Renal pelvis (tissue), 12 donors: ENCODE measurements around the gene FAT4. TPM values are rescaled to one million over a fixed set of nuclear protein-coding genes. Genes with fewer than 3 reads are reported as not detected.

Source experiments
- DNase-seq: peaks from one replicate; pipeline ENCODE4 v3.0.0-alpha.2; 2013
- long read RNA-seq, 16 experiments: transcript quantifications; one replicate each; lab custom pipeline, GENCODE V29; 2026
- polyA plus RNA-seq, 3 donors: library from polyadenylated mRNA; unstranded; fragments of 120-200 nt; gene quantifications; one replicate each; pipeline ENCODE4 v1.2.1, GENCODE V29; 2013; ENCODE audit not compliant: insufficient read length in 3 of 3

The FAT4 gene, protein sequence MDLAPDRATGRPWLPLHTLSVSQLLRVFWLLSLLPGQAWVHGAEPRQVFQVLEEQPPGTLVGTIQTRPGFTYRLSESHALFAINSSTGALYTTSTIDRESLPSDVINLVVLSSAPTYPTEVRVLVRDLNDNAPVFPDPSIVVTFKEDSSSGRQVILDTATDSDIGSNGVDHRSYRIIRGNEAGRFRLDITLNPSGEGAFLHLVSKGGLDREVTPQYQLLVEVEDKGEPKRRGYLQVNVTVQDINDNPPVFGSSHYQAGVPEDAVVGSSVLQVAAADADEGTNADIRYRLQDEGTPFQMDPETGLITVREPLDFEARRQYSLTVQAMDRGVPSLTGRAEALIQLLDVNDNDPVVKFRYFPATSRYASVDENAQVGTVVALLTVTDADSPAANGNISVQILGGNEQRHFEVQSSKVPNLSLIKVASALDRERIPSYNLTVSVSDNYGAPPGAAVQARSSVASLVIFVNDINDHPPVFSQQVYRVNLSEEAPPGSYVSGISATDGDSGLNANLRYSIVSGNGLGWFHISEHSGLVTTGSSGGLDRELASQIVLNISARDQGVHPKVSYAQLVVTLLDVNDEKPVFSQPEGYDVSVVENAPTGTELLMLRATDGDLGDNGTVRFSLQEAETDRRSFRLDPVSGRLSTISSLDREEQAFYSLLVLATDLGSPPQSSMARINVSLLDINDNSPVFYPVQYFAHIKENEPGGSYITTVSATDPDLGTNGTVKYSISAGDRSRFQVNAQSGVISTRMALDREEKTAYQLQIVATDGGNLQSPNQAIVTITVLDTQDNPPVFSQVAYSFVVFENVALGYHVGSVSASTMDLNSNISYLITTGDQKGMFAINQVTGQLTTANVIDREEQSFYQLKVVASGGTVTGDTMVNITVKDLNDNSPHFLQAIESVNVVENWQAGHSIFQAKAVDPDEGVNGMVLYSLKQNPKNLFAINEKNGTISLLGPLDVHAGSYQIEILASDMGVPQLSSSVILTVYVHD (N-terminal part only)
- 10 to 100 TPM; 28.4 to 30.9 (median 30.0) TPM for polyA plus RNA-seq
- long read RNA-seq, donor 1 = 0 reads
- long read RNA-seq, donor 2, partial matches to known transcripts = 6 of 6 reads
- long read RNA-seq, donor 2, other reads (novel, unspliced or antisense) = 0 of 6 reads
- long read RNA-seq, donor 3 = 0 reads
- long read RNA-seq, donor 4, partial matches to known transcripts = 0 of 1 reads
- long read RNA-seq, donor 4, other reads (novel, unspliced or antisense) = 0 of 1 reads
- long read RNA-seq, donor 5, partial matches to known transcripts = 7 of 7 reads
- long read RNA-seq, donor 5, other reads (novel, unspliced or antisense) = 0 of 7 reads
- long read RNA-seq, donor 6, partial matches to known transcripts = 33 of 33 reads
- long read RNA-seq, donor 6, other reads (novel, unspliced or antisense) = 0 of 33 reads
- long read RNA-seq, donor 7 = 0 reads
- long read RNA-seq, donor 8, partial matches to known transcripts = 6 of 6 reads
- long read RNA-seq, donor 8, other reads (novel, unspliced or antisense) = 0 of 6 reads
- long read RNA-seq, donor 9, partial matches to known transcripts = 13 of 13 reads
- long read RNA-seq, donor 9, other reads (novel, unspliced or antisense) = 0 of 13 reads
- long read RNA-seq, donor 10, partial matches to known transcripts = 10 of 10 reads
- long read RNA-seq, donor 10, other reads (novel, unspliced or antisense) = 0 of 10 reads
- long read RNA-seq, donor 11 = 0 reads
- long read RNA-seq, donor 12, partial matches to known transcripts = 16 of 16 reads
- long read RNA-seq, donor 12, other reads (novel, unspliced or antisense) = 0 of 16 reads
- long read RNA-seq, donor 13 = 0 reads
- long read RNA-seq, donor 14, partial matches to known transcripts = 18 of 19 reads
- long read RNA-seq, donor 14, other reads (novel, unspliced or antisense) = 0 of 19 reads
- long read RNA-seq, donor 15, partial matches to known transcripts = 28 of 28 reads
- long read RNA-seq, donor 15, other reads (novel, unspliced or antisense) = 0 of 28 reads
- long read RNA-seq, donor 16, partial matches to known transcripts = 37 of 37 reads
- long read RNA-seq, donor 16, other reads (novel, unspliced or antisense) = 0 of 37 reads

DNA sequence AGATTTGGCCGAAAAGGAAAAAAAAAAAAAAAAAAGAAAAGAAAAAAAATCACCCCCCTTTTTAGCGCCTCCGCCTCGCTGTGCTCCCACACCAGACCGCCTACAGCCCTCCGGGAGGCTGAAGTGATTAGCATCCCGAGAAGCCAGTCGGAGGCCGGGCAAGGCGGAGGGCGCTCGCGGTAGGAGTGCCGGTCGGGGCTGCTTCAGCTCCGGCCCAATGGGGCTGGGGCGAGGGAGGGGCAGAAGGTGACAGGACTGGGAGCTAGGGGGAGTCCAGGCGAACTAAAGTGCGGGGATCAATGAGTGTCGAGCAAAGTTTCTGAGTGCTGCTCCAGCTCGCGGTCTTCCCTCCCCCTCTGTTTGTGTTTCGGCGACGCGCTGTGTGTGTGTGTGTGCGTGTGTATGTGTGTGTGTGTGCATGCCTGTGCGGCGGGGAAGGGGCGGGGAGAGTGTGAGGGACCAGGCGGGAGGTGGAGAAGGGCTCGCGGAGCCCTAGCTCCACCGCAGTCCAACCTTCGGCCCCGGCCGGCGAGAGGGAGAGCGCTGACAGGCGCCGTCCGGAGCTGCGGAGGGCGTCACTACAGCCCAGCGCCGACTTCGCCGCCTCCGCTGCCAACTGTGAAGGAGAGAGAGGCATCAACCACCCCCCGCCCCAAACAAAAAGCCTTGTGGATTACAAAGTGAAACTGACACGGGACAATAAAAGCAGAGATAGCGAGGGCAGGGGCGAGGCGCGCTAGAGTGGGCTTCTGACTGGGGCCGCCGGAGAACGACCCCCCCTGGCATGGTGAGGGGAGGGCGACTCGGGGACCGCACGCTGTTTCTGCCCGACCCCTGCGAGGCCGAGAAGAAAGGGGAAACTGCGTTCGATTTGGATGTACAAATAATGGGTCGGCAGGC lies at the start of gene FAT4:
Gene FAT4, plus strand, starts transcription at position 280 of the 900 bp plus-strand sequence. CDS start 1,457 bp downstream, outside the sequence.
- DNase-seq = peak; percentile 96

GRCh38 chr4:125265846-125266245 lies 48.9 kb upstream of the FAT4 start:
- DNase-seq = no peak

DNA sequence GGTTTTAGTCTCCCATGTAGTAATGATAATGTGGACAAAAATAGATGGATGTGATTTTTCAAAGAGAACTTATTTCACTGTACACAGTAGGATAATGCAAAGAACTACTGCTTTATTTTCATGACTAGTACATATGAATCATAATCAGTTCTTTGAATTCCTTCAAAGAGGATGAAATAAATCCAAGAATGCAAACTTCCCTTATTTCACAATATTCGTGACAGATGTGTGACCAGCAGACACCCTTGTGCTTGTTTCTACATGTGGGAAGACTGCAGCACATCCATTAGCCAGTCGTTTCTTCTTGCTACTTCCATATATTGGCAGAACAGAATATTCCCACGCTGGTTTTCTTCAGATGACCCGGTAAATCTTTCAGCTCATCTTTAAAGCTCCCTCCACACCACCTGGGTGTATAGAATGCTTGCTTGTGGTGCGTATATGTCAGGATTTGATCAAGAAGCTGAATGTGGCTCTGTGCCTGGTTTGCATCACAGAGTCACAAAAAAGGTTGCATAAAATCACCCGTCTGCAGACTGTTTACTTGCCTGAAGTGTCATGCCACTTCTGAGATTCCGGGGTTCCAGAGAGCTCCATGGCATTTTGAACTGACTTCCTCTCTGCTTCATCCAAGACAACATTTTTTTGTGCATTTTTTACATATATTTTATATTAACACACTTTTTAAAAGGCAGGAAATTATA lies 47.7 kb upstream of the FAT4 start:
- DNase-seq = no peak

DNA sequence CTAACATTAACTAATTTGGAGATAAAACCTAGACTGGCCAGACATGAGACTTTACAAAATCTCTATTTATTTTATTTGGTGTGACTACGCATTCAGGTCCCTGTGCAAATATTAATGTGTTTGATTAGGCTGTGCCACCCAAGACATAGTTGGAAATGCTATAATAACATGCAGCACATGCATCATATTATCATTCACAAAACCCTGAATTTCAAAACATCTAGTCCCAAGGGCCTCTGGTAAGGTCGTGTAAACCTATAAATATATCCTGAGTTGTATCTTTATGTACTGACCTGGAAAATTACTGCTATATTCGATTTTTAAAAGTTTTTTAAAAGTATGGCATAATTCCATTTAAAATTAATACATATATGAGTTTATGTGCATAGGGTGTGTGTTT lies 47.1 kb upstream of the FAT4 start:
- no peak for DNase-seq

DNA sequence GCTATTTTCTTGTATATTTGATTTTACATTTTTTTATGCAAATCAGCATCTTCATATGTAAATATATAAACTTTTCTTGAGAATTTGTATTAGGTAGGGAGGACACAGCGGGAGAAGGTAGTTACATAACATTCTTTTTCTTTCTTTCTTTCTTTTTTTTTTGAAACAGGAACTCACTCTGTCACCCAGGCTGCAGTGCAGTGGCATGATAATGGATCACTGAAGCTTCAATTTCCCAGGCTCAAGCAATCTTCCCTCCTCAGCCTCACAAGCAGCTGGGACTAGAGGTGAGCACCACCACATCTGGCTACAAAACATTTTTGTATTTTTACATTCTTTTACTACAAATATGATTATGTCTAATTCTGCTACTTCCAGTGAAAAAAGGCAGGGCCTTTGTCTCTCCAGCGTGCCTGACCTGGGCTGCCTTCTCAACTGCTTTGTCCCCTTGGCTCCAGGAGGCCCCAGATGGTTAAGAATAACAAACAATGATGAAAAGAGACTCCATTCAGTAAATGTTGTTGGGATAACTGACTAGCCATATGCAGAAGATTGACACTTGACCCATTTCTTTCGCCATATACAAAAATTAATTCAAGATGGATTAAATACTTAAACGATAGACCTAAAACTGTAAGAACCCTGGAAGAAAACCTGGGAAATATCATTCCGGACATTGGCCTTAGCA lies 46.5 kb upstream of the FAT4 start:
- no peak for DNase-seq

- DNase-seq = no peak
Measured at GRCh38 chr4:125276811-125277210, 37.9 kb upstream of the FAT4 start.

GRCh38 chr4:125277790-125278189 lies 37.0 kb upstream of the FAT4 start:
- no peak for DNase-seq

GRCh38 chr4:125280892-125281403 lies 33.8 kb upstream of the FAT4 start:
- DNase-seq = no peak

- DNase-seq = no peak
Measured at GRCh38 chr4:125283707-125284279, 31.0 kb upstream of the FAT4 start.

GRCh38 chr4:125297116-125297515 lies 17.6 kb upstream of the FAT4 start:
- DNase-seq = no peak

- DNase-seq = no peak
Measured at GRCh38 chr4:125303058-125303457, 11.7 kb upstream of the FAT4 start.

GRCh38 chr4:125303821-125304220 lies 10.9 kb upstream of the FAT4 start:
- DNase-seq = no peak

DNA sequence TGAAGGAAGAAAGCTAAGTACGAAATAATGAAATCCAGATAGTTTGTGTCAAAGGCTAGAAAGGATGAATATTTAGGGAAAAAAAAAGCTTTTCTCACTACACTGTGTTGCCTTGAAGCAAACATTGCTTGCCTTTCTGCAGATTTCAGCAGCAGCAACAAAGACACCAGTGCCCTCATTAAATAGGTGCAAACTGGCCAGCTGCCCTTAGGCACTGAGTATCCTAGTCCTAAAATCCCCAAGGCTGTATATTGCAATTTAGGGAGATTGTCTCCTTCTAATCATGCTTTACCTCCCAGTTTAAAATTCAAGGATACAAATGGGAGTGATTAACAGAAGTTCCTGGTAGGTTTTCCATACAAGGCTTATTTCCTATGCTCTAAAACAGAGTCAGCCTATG lies 8.6 kb upstream of the FAT4 start:
- no peak for DNase-seq

DNA sequence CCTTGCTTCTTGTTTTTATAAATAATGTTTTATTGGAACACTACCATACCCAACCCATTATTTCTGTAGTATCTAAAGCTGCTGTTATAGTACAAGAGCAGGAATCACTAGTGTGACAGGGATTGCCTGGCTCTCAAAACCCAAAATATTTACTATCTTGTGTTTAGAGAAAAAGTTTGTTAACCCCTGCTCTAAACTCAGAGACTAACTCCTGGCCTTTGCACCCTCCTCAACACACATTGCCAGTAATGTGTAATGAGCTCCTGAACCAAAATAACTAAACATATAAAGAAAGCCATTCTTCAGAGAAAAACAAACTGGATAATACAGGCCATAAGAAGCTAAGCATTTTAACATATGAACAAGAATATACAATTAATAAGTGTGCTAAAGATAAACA lies 8.2 kb upstream of the FAT4 start:
- no peak for DNase-seq

DNA sequence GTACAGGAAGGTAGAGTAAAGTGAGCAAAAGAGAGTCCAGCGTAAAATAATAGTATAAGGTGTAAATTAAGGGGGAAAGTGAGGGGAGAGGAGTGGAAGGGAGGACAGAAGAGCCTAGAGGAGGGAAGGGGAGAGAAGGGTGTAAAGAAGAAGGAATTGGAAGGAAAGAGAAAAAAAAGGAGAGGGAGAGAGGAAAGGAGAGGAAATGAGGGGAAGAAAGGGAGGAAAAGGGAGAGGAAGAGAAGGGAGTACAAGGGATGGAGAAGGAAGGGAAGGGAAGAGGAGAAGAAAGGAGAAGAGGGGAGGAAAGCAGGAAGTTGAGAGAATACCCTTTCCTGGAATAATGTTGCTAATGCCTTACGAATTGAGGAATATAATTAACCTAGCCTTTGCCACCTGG lies 3.3 kb upstream of the FAT4 start:
- DNase-seq = no peak

DNA sequence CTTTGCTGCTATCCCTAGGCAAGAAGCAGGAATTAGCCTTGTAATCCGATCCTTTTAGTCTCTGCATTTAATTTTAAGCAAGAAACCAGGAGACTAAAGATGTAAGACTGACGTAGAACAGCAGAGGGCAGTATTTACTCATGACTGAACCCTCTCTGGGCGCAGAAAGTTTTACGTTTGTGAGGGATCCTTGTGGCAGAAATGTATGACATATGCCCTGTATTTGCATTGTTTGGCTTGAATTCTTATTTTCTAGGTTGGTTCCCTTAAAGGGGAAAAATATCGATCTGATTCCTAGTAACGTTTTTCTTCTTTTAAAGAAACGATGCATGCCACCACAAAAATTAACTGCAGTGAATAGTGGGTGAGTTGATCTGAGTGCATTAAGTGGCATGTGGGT lies 1.3 kb upstream of the FAT4 start:
- peak; percentile 94 for DNase-seq

DNA sequence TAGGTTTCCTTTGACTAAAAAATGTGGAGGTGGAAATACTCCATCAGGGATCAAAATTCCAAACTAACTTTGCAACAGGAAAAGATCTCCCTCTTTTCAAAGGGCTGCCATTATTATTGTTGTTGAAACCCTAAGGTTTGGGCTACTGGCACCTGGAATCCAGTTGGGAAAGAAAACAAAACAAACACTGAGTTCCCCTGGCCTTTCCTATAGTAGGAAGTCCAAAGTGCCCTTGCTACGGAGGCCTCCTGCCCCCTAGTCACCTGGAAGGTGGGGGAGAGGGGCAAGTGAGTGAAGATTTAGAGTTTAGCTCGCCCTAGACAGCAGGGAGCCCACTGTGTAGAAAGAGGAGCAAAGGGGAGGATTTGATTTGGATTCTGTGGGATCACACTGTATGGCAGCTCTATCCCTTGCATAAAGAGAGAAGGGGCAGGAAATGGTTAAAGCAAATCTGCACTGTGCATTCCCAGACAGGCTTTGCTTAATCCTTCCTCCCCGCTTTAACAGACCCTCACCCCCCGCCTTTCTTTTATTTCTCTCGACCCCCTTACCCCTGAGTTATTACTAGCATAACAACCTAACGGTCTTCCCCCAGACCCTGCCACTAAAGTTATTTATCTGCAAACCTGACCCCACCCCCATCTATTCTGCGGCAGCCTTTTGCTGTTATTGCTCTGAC lies 627 bp upstream of the FAT4 start:
- no peak for DNase-seq
